GM19193 (cell line): ENCODE results near the gene TENM4.

Experiments
- POLR2A ChIP-seq: IDR thresholded peaks from 4 replicates; pipeline ENCODE4 v1.6.1; 2011; ENCODE audit not compliant: insufficient read depth, insufficient read length; ENCODE audit errors: extremely low read depth

The TENM4 gene

DNA sequence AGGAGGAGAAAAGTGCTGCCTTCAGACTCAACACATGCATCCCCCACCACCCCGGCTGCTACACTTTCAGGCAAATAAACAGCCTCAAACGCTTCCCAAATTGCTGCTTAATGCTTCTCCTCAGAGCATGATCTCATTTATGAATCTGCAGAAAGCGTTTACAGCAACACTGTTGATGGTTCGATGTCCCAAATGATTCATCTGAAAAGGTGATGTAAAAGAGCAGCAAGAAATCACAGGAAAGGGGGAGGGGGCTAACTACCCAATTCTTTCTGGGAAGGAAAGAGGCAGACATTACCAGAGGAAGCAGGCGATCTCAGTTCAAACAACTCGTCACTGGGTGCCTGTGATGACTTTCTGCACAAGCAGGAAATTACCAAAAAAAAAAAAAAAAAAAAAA is 119.6 kb downstream of the TENM4 start:
- no peak for TF ChIP-seq POLR2A

DNA sequence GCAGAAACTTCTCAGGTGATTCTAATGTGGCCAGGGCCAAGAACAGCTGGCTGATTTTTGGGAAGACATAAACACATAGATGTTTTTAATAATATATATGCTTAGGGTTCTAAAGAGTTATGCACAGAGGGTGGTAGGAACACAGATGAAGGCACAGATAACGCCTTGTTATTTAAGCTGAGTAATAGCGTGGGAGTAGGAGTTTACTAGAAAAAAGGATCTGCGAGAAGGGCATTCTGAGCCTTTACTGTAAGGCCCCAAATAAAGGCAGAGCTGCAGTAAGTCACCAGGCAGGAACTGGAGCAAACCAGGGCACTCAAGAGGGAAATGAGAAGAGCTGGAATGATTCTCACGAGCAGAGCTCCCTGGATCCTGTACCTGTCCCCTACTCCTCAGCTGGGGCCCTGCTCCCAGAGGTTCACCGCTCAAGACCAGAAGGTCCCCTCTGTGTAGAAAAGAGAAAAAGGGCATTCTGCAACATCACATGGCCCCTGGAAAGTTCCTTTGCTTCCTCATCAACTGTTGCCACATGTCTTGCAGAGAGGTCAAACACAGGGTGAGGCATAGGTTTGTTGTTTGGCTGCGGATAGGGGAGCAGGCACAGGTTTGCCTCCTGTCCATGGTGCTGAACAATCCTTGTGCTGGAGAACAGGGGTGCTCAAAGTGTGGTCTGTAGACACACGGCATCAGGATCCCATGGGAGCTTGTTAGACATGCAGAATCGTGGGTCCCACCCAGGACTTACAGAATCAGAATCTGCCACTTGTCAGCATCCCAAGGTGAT is 125.7 kb downstream of the TENM4 start:
- TF ChIP-seq POLR2A: no peak

DNA sequence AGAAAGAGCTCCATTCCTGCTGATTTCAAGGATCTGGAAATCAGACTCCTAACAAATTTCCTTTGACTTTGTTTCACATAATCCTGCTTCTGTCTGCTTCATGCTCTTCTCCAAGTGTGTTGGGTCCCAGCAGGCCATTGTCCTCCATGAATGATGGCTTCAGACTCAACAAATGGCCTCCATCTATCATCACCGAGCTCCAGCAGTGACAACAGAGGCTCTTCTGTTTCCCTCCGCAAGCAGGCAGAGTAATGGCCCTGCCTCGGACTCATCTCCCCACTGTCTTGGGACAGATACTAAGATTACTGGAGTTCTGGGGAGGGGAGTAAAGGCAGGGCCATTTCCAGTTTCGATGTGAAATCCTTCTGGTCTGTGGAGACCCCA is 127.3 kb downstream of the TENM4 start:
- no peak for TF ChIP-seq POLR2A

DNA sequence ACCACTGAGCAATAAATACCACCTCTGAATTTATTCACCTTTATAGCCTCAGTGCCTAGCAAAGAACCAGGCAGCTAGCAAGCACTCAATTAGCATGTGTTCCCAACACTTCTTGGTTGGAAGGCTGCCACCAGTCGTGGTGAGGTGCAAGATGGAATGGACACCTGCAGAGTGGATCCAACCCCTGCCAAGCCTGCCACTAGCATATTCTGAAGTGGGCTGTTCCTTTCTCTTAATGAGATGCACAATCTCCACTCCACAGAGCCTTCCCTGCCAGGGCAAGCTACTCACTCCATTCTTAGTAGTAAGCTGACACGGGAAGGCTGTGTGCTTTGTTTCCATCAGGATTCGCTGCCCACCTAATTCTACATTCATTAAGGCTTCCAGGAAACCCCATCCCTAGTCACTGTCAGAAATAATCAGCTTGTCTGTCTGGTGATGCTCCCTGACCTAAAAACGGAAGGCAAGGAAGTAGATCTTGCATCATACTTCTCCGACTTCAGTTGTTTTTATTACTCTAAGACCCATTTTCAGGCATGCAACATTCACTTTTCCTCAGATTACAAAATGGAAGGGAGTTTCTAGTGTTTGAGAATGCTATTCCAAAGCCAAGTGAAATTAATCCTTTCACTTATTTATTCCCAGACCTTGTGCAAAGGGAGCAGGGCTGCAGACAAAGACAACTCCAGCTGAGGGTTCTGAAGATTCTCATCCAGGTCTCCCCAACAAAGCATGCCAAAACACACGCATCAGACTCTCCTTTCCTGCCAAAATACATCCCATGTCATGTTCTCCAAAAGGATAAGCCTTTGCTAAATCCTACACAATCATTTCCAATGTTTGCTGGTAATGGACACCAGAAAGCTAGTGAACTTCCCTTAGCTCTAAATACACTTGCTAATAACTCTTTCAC is 128.0 kb downstream of the TENM4 start:
- TF ChIP-seq POLR2A: no peak

DNA sequence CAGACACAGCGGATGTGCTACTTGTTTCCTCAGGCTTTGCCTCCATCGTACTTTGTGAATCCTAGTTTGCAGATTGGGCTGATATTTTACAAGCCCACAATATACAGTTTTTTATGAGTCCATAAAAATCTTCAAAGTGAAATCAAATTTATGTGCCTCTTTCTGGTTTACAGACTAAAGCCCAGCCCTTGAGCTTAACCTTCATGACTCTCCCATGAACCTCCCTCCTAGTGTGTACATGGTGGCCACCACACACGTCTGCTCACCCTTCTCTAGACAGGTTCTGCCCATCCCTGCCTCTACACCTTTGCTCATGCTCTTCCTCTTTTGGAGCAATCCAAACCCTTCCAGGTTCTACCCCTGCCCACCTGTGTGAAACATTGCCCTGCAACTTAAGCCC is 129.4 kb downstream of the TENM4 start:
- TF ChIP-seq POLR2A: no peak

DNA sequence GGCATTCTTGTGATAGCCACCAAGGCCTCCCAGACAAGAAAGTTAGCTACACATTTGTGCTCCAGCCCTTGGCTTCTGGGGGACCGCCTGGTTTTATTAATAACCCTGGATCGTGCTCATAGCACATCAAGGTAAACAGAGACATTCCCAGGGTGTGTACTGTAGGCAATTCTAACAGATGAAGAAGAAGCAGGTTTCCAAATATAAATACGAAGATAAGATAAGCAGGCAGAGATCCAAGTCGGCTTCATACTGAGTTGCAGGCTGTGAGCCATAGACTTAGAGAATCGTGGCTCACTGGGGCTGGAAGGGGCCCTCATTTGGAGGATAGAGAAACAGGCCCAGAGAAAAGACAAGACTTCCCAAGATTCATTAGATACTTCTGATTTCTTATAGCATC is 131.4 kb downstream of the TENM4 start:
- TF ChIP-seq POLR2A: no peak

DNA sequence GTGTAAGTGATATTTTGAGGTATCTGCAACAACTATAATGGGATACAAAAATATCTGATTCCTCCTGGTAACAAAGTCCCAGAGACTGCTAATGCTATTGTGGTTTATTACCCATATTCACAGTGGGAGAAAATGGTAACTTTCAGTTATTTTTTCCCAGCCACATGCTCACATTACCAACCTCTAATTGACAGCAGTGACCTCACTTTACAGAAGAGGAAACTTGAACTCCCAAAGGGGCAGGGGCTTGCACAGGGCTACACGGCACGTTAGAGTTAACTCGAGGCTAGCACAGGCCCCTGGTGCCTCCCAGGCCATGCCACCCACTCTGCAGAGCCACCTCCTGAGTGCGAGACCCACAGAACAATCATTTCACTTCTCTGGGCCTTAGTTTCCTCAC is 132.4 kb downstream of the TENM4 start:
- no peak for TF ChIP-seq POLR2A

DNA sequence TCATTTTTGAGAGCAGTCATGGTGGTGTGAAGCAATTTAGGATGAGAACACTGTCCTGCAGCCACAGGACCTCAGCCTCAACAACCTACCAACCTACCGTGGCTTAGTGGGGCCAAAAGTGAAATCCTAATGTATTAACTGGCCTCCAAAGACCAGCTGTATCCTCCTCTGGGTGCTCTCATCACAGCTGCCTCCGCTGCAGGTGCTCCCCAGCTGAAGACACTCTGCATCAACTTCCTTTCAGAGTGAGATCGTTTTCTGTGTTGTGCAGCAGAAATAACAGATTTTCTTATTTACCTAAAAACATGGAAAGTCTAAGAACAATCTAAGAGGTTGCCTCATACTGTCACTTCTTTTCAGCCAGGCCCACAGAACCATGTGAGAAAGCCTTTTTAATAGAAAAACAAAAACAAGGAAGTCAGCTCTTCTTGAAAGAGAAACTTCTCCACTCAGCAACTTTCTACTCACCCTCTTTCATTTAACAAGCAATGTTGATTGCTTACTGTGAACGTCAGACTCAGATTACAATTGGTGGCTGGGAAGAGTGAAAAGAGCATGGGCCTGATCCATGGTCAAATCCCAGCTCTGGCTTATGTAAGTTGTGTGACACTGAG is 136.1 kb downstream of the TENM4 start:
- no peak for TF ChIP-seq POLR2A

DNA sequence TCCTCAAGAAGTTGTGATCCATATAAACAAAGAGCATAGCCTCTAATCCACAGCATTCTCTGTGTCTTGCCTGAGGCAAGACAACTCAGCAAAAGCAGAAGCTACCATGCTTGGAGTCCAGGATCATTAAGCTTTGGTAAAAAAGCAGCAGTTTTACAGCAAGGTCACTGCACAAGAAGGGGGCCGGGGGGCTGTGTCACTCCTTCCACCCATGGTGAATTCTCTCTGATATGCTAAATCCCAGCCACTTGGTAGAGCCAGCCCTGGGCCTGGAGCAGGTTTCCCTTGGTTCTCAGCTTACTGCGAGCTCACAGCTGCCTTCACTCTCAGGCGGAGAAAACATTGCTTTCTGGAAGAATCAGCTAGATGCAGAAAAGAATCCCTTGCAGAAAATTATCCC is 144.7 kb downstream of the TENM4 start:
- no peak for TF ChIP-seq POLR2A

DNA sequence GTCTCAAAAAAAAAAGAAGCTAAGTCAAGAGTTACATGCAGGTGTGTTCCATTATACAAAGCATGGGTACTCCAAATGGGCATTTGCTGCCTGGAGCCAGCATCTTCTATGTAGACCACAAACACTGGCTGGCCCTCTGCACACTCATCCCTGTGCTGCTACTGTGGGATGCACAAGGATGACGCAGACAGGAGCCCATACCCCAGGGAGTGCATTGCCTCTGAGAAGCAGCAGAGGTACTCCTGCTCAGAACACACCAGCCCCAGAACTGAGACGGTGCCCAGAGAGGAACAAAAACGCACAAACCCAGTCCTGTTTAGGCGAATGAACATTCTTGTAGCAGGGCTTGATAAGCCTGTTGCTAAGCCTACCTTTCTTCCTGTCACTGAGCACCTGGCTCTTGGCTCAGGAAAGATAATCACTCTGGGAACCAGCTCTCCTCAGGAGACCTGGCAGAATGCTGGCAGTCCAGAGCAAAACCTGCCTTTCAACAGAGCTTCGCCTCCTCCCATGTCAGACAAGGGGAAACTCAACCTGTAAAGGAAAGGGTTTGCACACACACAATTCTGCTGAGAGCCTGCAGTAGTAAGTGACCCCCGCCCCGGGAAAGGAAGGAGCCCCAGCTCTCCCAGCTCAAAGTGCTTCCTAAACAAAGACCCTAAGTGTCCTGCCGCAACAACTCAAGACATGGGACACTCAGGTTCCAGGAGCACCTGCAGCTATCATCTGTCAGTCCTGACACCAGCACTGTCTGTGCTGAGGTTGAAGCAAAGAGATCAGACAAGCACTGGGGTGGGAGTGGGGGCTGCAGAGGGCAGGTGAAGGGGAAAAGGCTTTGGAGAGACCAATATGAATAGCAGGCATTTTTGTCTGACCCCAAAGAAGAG is 145.7 kb downstream of the TENM4 start:
- no peak for TF ChIP-seq POLR2A

DNA sequence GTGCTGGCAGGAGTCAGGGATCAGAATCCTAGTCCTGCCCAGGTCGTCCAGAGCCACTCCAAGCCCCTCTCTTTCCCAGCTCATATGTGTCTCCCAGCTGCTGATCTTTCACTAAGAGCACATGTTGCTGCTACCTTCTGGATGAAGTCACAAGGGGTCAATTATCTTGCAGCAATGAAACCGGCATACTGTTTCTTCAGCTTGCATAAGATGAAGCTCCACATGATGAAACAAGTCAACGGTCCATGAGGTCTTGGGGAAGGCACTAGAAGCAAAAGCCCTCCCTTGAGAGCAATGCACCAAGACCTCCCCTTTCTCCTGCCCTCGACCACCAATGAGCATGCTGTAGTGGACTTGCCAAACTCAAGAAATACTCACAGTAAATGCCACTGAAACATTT is 148.9 kb downstream of the TENM4 start:
- TF ChIP-seq POLR2A: no peak

DNA sequence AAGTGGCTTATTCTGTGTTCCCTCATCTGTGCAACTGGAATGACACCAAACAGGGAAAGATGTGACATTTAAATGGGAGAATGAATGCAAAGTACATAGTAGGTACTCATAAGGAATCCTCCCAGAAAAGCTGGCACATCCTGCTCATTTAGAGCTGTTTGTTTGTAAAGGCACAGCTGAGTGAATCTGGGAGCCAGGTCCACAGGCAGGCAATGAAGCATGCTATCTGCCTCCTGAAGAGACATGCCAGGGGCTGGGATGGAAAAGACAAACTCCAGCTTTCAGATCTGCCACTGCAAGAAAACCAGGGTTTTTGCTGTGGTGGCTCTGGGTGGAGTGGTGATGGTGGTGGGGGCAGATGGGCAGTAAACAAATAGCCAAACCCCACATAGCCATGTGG is 150.1 kb downstream of the TENM4 start:
- TF ChIP-seq POLR2A: no peak

DNA sequence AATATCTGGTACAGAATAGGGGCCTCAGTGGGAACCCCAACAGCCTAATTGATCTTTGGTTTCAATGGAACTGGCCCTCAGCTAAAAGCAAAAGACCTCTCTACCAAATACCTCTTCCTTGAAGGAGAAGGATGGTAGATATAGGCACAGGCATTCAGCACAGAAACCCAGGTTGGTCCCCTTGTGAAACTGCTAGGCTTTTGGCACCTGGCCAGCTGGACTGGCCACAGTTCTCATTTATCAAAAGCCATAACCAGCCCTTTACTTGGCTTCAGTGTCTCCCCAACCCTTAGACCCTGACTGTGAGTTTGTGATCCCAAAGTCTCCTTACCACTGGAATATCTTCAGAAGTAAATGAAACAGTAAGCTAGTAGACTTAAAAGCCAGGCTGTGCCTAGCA is 152.9 kb downstream of the TENM4 start:
- no peak for TF ChIP-seq POLR2A

DNA sequence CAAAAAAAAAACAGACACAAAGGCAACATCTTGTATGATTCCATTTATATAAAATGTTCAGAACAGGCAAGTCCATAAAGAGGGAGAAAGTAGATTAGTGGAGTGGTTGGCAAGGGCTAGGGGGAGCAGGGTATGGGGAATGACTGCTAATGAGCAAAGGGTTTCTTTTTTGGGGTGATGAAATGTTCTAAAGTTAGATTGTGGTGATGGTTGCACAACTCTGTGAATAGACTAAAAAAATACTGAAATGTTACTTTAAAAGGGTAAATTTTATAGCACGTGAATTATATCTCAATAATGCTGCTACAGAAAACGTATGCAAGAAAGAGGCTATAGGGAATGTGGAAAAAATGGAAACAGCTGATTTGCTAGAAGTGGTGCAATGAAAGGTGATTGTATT is 155.1 kb downstream of the TENM4 start:
- TF ChIP-seq POLR2A: no peak

DNA sequence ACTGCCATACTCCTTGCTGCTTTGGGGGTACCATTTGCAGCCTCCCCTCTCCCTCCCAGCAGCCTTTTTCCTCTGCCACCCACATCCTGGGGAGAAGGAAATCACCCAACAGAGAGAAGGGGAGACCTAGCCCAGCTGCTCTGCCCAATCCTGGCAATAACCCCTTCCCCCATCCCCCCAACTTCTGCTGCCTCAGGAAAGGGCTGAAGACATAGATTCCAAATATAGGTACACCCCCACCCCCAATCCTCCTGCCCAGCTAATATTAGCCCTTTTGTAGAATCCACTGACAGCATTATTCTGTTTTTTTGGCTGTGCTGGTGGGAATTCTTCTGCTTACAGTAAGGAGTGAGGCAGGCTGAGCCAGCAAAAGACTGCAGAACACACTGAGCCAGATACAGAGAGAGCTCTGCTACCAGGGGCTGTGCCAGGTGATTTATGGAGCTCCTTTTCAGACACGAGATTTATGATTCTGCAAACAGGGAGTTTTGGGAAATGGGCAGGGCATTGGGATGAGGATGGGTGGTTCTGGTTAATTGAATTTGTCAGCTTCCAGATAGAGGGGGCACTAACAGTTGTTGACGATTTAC is 164.0 kb downstream of the TENM4 start:
- no peak for TF ChIP-seq POLR2A
